OCI-LY1 (cell line): ENCODE results near the gene IGF1R.

Experiments used
- EZH2 ChIP-seq: fragments of 200-600 bp; sonication (generic), shearing (Covaris generic); IDR thresholded peaks from 2 replicates; pipeline ENCODE4 v1.8.0; 2017; ENCODE audit warnings: borderline replicate concordance, mixed run types, mild to moderate bottlenecking, antibody characterized with exemption, low read length, moderate library complexity, mixed read lengths
- TF ChIP-seq, protein P1 (sequence below): fragments of 200-600 bp; sonication (generic), shearing (Covaris generic); IDR thresholded peaks from 2 replicates; pipeline ENCODE4 v1.5.1; 2017; ENCODE audit warnings: mild to moderate bottlenecking, antibody characterized with exemption, low read length, moderate library complexity, mixed read lengths

- TF ChIP-seq, protein P1, sequence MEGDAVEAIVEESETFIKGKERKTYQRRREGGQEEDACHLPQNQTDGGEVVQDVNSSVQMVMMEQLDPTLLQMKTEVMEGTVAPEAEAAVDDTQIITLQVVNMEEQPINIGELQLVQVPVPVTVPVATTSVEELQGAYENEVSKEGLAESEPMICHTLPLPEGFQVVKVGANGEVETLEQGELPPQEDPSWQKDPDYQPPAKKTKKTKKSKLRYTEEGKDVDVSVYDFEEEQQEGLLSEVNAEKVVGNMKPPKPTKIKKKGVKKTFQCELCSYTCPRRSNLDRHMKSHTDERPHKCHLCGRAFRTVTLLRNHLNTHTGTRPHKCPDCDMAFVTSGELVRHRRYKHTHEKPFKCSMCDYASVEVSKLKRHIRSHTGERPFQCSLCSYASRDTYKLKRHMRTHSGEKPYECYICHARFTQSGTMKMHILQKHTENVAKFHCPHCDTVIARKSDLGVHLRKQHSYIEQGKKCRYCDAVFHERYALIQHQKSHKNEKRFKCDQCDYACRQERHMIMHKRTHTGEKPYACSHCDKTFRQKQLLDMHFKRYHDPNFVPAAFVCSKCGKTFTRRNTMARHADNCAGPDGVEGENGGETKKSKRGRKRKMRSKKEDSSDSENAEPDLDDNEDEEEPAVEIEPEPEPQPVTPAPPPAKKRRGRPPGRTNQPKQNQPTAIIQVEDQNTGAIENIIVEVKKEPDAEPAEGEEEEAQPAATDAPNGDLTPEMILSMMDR = no peak
- no peak for TF ChIP-seq EZH2
Observed at GRCh38 chr15:98801234-98801561, 152.9 kb downstream of the IGF1R start.
